ENCODE results near the gene FH.

The FH gene

DNA sequence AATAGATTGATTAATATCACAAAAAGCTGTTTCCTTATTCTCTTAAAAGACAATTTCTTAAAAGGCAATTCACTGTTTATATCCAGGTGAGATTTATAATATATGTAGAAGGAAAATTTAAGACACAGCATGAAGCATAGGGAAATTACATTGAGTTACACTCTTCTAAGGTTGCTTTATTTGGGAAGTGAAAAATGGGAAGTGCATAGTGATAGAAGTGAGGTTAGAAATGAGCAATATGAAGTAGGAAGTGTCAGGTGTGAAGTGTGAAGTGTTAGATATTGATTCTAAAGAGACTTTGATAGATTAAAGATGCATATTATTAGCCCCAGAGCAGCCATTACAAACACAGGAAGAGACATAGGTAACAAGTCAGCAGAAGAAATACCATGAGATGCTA, 40.3 kb downstream of the FH start:
- Mint-ChIP-seq H3K4me3 (no peak overlapping the region), H3K27ac (no peak overlapping the region), H3K9me3 (no peaks in the 10 kb centered on the region), H3K27me3 (ENCODE audit: low read depth) (no peaks in the 10 kb centered on the region), H3K4me1 (no peaks in the 10 kb centered on the region), H3K36me3 (ENCODE audit: low read depth) (no peaks in the 10 kb centered on the region)
- no peak for TF ChIP-seq CTCF (IDR thresholded peaks at IDR 0.05; ENCODE audit: unreplicated experiment in 3 of 3)

DNA sequence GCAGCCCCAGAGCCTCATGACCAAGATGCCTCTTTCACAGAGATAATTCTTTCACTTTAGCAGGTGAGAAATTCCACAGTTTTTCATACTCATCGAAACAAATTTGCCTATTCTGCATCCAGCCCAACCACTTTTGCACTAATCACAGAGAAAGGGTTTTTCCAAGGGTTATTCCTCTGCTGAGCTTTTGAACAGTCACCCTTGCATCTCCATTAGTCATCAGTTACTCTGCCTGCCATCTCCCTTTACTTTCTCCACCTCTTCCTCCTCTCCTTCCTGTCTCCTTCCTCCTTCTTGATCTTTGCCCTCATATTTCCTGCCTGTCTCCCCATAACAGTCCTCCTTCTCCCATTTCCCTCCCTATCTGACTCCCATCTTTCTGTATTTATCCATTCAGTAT, 43.9 kb downstream of the FH start:
- H3K4me1 Mint-ChIP-seq: no peaks in the 10 kb centered on the region
- TF ChIP-seq CTCF (IDR thresholded peaks at IDR 0.05; ENCODE audit: unreplicated experiment in 3 of 3): no peak
- no peaks in the 10 kb centered on the region for H3K36me3 Mint-ChIP-seq (ENCODE audit: low read depth)
- H3K4me3 Mint-ChIP-seq: no peak overlapping the region
- H3K27me3 Mint-ChIP-seq (ENCODE audit: low read depth): no peaks in the 10 kb centered on the region
- H3K9me3 Mint-ChIP-seq: no peaks in the 10 kb centered on the region
- H3K27ac Mint-ChIP-seq: no peak overlapping the region

DNA sequence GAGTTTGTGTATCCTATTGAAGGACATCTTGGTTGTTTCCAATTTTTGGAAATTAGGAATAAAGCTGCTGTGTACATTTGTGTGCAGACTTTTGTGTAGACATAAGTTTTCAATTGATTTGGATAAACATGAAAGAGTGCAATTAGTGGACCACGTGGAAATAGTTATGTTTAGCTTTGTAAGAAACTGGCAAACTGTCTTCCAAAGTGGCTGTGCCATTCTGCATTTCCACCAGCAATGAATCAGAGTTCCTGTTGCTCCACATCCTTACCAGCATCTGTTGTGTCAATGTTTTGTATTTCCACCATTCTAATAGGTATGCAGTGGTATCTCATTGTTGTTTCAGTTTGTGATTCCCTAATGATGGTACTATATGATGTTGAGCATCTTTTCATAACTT, 46.5 kb downstream of the FH start:
- H3K27me3 Mint-ChIP-seq (ENCODE audit: low read depth): no peaks in the 10 kb centered on the region
- no peak for TF ChIP-seq CTCF (IDR thresholded peaks at IDR 0.05; ENCODE audit: unreplicated experiment in 3 of 3)
- no peak overlapping the region for H3K4me3 Mint-ChIP-seq
- no peaks in the 10 kb centered on the region for H3K9me3 Mint-ChIP-seq
- H3K36me3 Mint-ChIP-seq (ENCODE audit: low read depth): no peaks in the 10 kb centered on the region
- H3K4me1 Mint-ChIP-seq: no peaks in the 10 kb centered on the region
- H3K27ac Mint-ChIP-seq: no peak overlapping the region

DNA sequence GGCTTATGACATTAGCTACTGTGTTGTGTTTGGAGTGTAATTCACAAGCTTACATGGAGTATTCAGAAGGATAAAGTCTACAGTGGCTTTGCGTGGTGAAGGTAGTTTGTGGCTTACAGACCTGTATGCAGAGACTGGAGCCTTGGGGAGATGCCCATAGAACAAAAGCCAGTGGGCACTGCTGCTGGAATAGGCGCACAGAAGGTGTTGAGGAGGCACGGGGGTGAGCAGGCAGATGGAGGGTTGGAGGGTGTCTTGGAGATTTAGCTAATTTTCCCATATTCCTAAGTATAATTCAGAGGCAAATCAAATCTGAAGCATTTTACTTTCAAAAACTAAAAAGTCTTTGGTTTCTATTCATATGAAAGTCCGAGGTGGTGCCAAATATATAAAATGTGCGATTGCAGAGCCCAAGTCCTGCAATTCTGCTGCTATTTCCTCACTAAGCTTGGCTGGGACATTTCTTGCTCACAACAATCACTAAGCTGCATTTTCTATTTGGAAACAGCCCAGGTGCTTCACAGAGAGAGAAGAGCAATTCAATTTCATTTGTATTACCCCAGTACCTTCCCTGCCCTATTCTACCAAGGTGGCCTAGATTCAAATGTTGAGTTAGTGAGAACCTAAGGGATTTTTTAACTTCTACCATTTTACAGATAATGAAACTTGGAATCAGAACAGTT, 48.5 kb downstream of the FH start:
- no peaks in the 10 kb centered on the region for H3K4me1 Mint-ChIP-seq
- H3K27ac Mint-ChIP-seq: no peak overlapping the region
- H3K4me3 Mint-ChIP-seq: no peak overlapping the region
- no peaks in the 10 kb centered on the region for H3K27me3 Mint-ChIP-seq (ENCODE audit: low read depth)
- no peaks in the 10 kb centered on the region for H3K9me3 Mint-ChIP-seq
- no peaks in the 10 kb centered on the region for H3K36me3 Mint-ChIP-seq (ENCODE audit: low read depth)
- TF ChIP-seq CTCF (IDR thresholded peaks at IDR 0.05; ENCODE audit: unreplicated experiment in 3 of 3): no peak

DNA sequence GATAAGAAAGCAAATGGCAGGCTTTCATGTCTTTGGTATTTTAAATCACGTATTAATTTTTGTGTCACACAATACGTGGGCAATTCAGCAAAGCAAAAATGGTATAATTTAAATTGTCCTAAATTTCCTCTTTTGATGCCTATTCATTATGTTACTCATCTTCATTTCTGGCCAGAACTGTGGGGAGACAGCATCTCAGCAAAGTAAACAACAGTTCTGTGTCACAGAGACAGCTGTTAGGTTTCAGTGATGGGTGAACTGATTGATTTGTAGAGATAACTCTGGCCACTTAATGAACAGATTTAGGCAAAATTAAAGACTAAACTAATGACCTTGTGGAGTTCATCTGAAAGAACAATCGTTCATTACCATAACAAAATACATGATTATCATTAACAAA, 49.2 kb downstream of the FH start:
- Mint-ChIP-seq H3K27me3 (ENCODE audit: low read depth) (no peaks in the 10 kb centered on the region), H3K4me1 (no peaks in the 10 kb centered on the region), H3K9me3 (no peaks in the 10 kb centered on the region), H3K4me3 (no peak overlapping the region), H3K36me3 (ENCODE audit: low read depth) (no peaks in the 10 kb centered on the region), H3K27ac (no peak overlapping the region)
- TF ChIP-seq CTCF (IDR thresholded peaks at IDR 0.05; ENCODE audit: unreplicated experiment in 3 of 3): no peak

- Mint-ChIP-seq H3K27ac (no peak overlapping the region), H3K4me1 (no peaks in the 10 kb centered on the region), H3K36me3 (ENCODE audit: low read depth) (no peaks in the 10 kb centered on the region), H3K4me3 (no peak overlapping the region), H3K27me3 (ENCODE audit: low read depth) (no peaks in the 10 kb centered on the region), H3K9me3 (peaks cover 3% of the 10 kb centered on the region)
- TF ChIP-seq CTCF (IDR thresholded peaks at IDR 0.05; ENCODE audit: unreplicated experiment in 3 of 3): no peak
Measured at GRCh38 chr1:241465673-241466072, 53.9 kb downstream of the FH start.
